GM21619 (cell line): ENCODE data around the gene MEX3A.
"Not testable (repeated sequence)": the region's sequence is repeated elsewhere in the genome, so short reads cannot be mapped to it uniquely, and the experiment has no call there.

Experiments used
- ATAC-seq: cut with Tn5 transposase; IDR thresholded peaks from one replicate; pipeline ENCODE4 v1.9.1; 2021; ENCODE audit not compliant: unreplicated experiment

Gene MEX3A

GRCh38 chr1:156056326-156056849 is 25.9 kb downstream of the MEX3A start:
- ATAC-seq, result no peak

GRCh38 chr1:156055281-156056048 is 26.8 kb downstream of the MEX3A start:
- ATAC-seq, result no peak

- peak; percentile 68 for ATAC-seq
Measured at GRCh38 chr1:156054500-156055280, 27.6 kb downstream of the MEX3A start, which contains the start of gene LAMTOR2. TSS of gene LAMTOR2 (plus strand) at chr1:156054782. CDS start at chr1:156054890, 108 bp downstream.

GRCh38 chr1:156053768-156054499 is 28.3 kb downstream of the MEX3A start, which contains the start of gene UBQLN4:
TSS of gene UBQLN4 (minus strand) at chr1:156053798. CDS start at chr1:156053701, 97 bp downstream.
- peak; percentile 34 for ATAC-seq

- no peak for ATAC-seq
Measured at GRCh38 chr1:156052862-156053767, 29.1 kb downstream of the MEX3A start.

GRCh38 chr1:156051011-156051725 is 31.1 kb downstream of the MEX3A start:
- ATAC-seq, result no peak

GRCh38 chr1:156050376-156050775 is 31.9 kb downstream of the MEX3A start:
- no peak for ATAC-seq

GRCh38 chr1:156048663-156049258 is 33.5 kb downstream of the MEX3A start:
- no peak for ATAC-seq

GRCh38 chr1:156045076-156045475 is 37.2 kb downstream of the MEX3A start:
- ATAC-seq, result no peak

GRCh38 chr1:156042828-156043227 is 39.4 kb downstream of the MEX3A start:
- ATAC-seq, result no peak

- not testable (repeated sequence) for ATAC-seq
Measured at GRCh38 chr1:156034991-156035390, 47.3 kb downstream of the MEX3A start.

GRCh38 chr1:156033011-156033410 is 49.3 kb downstream of the MEX3A start:
- no peak for ATAC-seq

- no peak for ATAC-seq
Measured at GRCh38 chr1:156026588-156026987, 55.7 kb downstream of the MEX3A start.

GRCh38 chr1:156025876-156026275 is 56.4 kb downstream of the MEX3A start:
- ATAC-seq, result no peak

- no peak for ATAC-seq
Measured at GRCh38 chr1:156024801-156025200, 57.5 kb downstream of the MEX3A start.
